Measurements from ENCODE around the gene HUNK.

GRCh38 chr21:32046191-32046590 is 173.4 kb downstream of the HUNK start:
- TF ChIP-seq EZH2phosphoT487 (IDR thresholded peaks at IDR 0.05; ENCODE audit: insufficient read depth, low read depth) (no peak), EZH2 (IDR thresholded peaks at IDR 0.05; ENCODE audit: insufficient read depth, poor library complexity, severe bottlenecking) (no peak)
